Calu3 (cell line): ENCODE results near the gene PBX4. TPM values are rescaled to one million over a fixed set of nuclear protein-coding genes. Genes with fewer than 3 reads are reported as not detected.

Experiments
- BruUV-seq: library from RNA; stranded (reverse); fragments of 400-500 nt; replicated peaks from 2 replicates; lab custom pipeline; 2021; lab: Mats Ljungman, UMichigan
- CTCF ChIA-PET: fragments of 300-600 bp; sonication (Branson Sonifier 250); formaldehyde crosslinking; loops from one replicate; lab custom pipeline; 2022; ENCODE audit warnings: antibody characterized with exemption; lab: Charles Lee
- DNase-seq: peaks from one replicate; pipeline ENCODE4 v3.0.0; 2022
- H3K27ac Mint-ChIP-seq: one replicate; pipeline ENCODE4 v1.8.0; 2022; ENCODE audit warnings: mixed read lengths; ENCODE audit not compliant: unreplicated experiment
- H3K27me3 Mint-ChIP-seq: one replicate; pipeline ENCODE4 v1.8.0; 2022; ENCODE audit warnings: mixed read lengths; ENCODE audit not compliant: unreplicated experiment
- H3K36me3 Mint-ChIP-seq: one replicate; pipeline ENCODE4 v1.8.0; 2022; ENCODE audit warnings: mild to moderate bottlenecking, moderate library complexity, mixed read lengths; ENCODE audit not compliant: insufficient read depth, unreplicated experiment
- H3K4me1 Mint-ChIP-seq: one replicate; pipeline ENCODE4 v1.8.0; 2022; ENCODE audit warnings: mild to moderate bottlenecking, low read depth, mixed read lengths; ENCODE audit not compliant: unreplicated experiment
- H3K4me3 Mint-ChIP-seq: one replicate; pipeline ENCODE4 v1.8.0; 2022; ENCODE audit warnings: mild to moderate bottlenecking, low read depth, moderate library complexity, mixed read lengths; ENCODE audit not compliant: unreplicated experiment
- H3K9me3 Mint-ChIP-seq: one replicate; pipeline ENCODE4 v1.8.0; 2022; ENCODE audit warnings: low read depth, mixed read lengths; ENCODE audit not compliant: unreplicated experiment
- CTCF ChIP-seq: fragments of 200-600 bp; IDR thresholded peaks from one replicate; pipeline ENCODE4 v1.8.0; 2022; ENCODE audit warnings: antibody characterized with exemption; ENCODE audit not compliant: unreplicated experiment
- intact Hi-C: fragments of 100-400 bp; cut with micrococcal nuclease; formaldehyde crosslinking; loops from one replicate; pipeline ENCODE4 v1.10.0; 2022; ENCODE audit not compliant: unreplicated experiment
- total RNA-seq: library from RNA; stranded (reverse); gene quantifications from 2 replicates; pipeline ENCODE4 v1.2.3, GENCODE V29; 2022

The PBX4 gene
- total RNA-seq, 1 experiment from 2014 or later = 6.0 TPM

GRCh38 chr19:19637523-19638251, 19.2 kb upstream of the PBX4 start:
- Mint-ChIP-seq H3K9me3 (no peaks in the 10 kb centered on the region), H3K27ac (no peak overlapping the region), H3K27me3 (no peaks in the 10 kb centered on the region), H3K4me1 (peaks cover 7% of the 10 kb centered on the region), H3K4me3 (no peak overlapping the region), H3K36me3 (peaks cover 22% of the 10 kb centered on the region)
- no peak for TF ChIP-seq CTCF
- no TSS peak for BruUV-seq
- CTCF ChIA-PET = no interaction called here
- no peak for DNase-seq
- intact Hi-C loops = no loop called here

- TF ChIP-seq CTCF = no peak
- no peaks in the 10 kb centered on the region for H3K27me3 Mint-ChIP-seq
- BruUV-seq = no TSS peak
- peaks cover 17% of the 10 kb centered on the region for H3K36me3 Mint-ChIP-seq
- no peak for DNase-seq
- no peak overlapping the region for H3K27ac Mint-ChIP-seq
- peaks cover 2% of the 10 kb centered on the region for H3K4me1 Mint-ChIP-seq
- no peaks in the 10 kb centered on the region for H3K9me3 Mint-ChIP-seq
- CTCF ChIA-PET = no interaction called here
- intact Hi-C loops = no loop called here
- no peak overlapping the region for H3K4me3 Mint-ChIP-seq
Measured at GRCh38 chr19:19637186-19637522, 18.7 kb upstream of the PBX4 start.

- H3K4me3 Mint-ChIP-seq = no peak overlapping the region
- H3K27ac Mint-ChIP-seq = no peak overlapping the region
- no peak for TF ChIP-seq CTCF
- no peaks in the 10 kb centered on the region for H3K4me1 Mint-ChIP-seq
- H3K36me3 Mint-ChIP-seq = peaks cover 13% of the 10 kb centered on the region
- no peaks in the 10 kb centered on the region for H3K9me3 Mint-ChIP-seq
- CTCF ChIA-PET = no interaction called here
- H3K27me3 Mint-ChIP-seq = no peaks in the 10 kb centered on the region
- no TSS peak for BruUV-seq
- intact Hi-C loops = no loop called here
- no peak for DNase-seq
Measured at GRCh38 chr19:19636573-19637185, 18.2 kb upstream of the PBX4 start.

- no peak for DNase-seq
- H3K4me1 Mint-ChIP-seq = no peaks in the 10 kb centered on the region
- no peaks in the 10 kb centered on the region for H3K27me3 Mint-ChIP-seq
- H3K9me3 Mint-ChIP-seq = no peaks in the 10 kb centered on the region
- no peak overlapping the region for H3K27ac Mint-ChIP-seq
- H3K36me3 Mint-ChIP-seq = peaks cover 19% of the 10 kb centered on the region
- H3K4me3 Mint-ChIP-seq = no peak overlapping the region
- intact Hi-C loops = no loop called here
- CTCF ChIA-PET = no interaction called here
- BruUV-seq = no TSS peak
- TF ChIP-seq CTCF = no peak
Measured at GRCh38 chr19:19635313-19635702, 16.8 kb upstream of the PBX4 start.
